NOMO-1 treated with DMSO at 0.1 percent for 48 hours (cell line): Measurements from ENCODE around the gene LPP.

Source experiments
- DNase-seq: peaks from one replicate; lab custom pipeline; 2025; ENCODE audit not compliant: unreplicated experiment; lab: John Stamatoyannopoulos, UW

Gene LPP

DNA sequence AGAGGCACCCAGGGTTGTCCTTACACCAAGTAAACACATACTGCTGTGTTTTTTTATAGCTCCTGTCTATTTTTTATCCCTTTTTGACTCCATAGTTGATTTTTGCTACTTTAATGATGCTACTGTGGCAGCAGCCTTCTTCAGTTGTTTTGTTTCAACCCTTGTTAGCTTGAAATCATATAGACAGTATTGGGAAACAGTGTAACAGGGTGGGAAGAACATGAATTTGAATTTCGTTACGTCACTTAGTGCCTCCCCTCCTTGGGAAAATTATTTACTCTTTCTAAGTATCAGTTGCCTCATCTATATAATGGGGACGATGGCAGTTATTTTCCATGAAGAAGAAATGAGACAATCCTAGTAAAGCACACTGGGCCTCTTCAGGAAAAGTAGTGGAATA, 608.0 kb downstream of the LPP start:
- DNase-seq = no peak

DNA sequence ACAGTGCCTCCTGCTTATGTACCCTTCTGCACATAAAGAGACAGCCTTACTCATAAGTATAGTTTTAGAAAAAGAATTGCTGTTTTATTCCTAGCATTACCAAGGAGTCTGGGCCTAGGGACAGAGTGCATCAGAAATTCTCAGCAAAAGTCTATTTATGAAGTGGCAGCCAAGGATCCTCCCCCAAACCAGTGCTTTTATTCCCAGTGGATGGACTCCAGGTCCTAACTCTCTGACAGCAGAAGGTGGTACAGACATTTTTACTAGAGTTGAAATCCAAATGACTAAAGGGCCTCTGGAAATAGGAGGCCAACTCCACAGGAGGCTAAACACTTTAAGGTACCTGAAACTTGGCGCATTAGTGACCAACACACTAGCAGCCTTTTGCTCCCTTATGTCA, 610.7 kb downstream of the LPP start:
- DNase-seq = no peak

DNA sequence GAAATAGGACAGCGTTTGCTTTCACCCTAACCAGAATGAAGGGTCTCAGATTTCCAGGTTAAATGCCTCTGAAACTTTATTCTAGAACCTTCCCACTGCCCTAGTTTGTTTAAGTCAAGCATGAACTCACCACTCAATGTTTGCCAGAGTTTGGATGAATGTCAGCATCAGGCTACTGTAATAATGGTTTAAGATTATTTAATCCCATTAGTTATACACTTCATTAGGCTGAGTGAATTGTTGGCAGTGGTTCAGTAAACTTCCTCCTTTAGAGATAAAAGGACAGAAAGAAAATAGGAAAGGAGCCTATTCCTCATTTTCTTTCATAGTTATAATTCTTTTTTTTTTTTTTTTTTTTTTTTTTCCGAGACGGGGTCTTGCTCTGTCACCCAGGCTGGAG, 615.9 kb downstream of the LPP start:
- no peak for DNase-seq

DNA sequence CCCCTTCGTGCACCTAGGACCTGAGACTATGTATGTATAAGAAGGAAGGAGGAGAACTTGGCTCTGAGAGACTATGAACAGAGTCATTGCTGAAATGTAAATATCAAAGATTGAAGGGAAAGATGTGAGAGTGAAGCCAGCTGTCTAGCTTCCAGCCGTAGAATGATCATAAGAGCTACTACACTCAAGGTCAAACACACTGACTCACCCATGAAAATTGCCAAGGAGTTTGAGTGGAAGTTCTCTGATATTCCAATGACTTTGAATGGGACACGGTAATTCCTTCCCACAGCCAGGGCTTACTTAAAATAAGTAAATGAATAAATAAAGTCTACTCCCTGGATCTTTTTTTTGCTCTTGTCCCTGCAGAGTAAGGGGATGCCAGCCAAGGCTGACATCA, 618.9 kb downstream of the LPP start:
- no peak for DNase-seq

DNA sequence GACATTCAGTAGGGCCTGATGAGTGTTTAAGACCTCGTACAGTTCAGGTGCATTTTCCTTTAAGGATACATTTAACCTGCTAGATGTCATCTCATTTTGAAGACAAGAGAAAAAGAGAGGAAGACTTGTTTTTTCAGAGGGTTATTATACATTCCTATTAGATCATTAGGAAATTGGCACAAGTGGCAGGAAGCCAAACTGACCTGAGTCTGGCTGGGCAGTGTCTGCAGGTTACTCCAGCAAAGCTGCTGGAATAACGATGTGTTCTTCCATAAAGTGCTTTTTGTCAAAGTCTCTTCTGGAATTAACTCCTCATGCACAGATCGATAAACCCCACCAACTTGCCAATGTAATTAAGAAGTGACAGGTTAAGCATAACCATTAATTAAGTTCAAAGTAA, 621.5 kb downstream of the LPP start:
- no peak for DNase-seq

DNA sequence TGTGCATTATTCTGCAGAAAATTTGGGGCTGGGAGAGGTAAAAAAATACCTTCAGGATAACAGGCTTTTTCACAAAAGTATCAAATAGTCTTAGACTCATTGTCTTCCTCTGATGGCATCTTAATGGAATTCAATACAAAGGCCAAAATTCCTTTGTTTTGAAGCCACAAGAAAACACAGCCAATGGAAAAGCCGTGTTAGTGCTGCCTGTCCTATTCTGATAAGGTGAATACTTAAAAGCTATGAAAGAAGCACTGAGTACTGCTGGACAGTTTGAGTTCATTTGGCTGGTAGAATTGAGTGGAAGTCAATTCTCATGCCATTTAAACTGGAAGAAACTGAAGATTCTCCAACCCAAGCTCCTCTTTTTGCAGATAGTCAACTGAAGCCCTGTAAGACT, 622.5 kb downstream of the LPP start:
- DNase-seq = no peak

DNA sequence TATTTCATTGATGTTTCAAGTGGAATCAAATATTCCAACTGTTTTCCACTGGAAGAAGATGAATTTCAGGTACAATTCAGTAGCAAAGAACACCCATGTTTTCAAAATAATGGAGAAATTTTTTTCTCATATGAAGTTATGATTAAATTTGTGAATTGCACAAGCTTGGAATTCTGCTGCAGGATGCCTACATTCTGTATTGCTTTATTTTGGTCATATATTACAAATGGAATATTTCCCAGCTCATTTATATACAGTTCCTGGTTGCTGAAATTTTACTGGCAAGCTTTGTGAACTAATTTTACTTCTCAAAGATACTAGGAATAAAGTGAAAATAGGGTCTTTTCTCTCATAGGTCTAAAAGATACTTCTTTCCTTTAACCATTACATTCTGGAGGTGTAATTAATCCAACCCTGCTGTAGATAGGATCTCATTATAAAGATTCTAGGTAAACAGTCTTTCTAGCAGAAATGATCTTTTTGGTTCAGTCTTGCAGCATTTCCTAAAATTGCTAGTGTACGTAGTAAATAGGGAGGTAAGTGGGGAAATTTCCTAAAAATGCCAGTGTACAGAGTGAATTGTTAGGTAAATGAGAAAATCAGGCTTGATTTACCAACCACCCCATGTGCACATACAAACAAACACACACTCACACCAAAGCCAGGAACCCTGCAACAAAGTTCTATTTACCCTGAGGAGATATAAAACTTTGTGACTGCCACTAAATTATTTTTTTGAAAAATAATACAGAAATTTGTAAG, 624.3 kb downstream of the LPP start:
- no peak for DNase-seq

DNA sequence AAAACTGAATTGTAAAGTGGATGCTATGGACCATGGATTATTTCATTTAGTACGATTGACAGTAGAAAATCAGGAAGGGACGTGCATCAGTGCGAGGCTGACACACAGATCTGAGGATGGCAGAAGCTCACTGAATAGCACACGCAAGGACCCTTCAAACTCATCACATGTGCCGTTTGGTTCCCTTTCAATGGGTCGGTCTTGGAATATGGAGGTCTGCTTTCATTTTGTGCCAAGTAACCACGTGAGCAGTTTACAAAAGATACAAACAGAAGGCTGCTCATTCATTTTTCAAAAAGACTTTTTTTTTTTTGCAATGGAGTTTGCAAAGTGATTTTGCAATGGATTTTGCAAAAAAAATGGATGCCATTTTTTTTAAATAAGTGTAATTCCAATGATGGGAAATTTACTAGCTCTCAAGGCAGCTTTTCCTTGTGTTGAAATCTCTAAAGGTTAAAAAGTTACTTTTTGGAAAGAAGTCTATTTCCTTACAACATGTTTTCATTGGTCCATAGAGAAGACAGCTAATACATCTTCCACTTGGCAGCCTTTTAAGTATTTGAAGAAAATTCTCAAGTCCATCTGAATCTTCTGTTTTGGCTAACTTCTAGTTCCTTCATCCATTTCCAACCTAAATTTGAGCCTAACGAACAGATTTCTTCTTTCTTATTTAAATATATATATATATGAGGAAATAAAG, 625.5 kb downstream of the LPP start:
- DNase-seq = no peak

DNA sequence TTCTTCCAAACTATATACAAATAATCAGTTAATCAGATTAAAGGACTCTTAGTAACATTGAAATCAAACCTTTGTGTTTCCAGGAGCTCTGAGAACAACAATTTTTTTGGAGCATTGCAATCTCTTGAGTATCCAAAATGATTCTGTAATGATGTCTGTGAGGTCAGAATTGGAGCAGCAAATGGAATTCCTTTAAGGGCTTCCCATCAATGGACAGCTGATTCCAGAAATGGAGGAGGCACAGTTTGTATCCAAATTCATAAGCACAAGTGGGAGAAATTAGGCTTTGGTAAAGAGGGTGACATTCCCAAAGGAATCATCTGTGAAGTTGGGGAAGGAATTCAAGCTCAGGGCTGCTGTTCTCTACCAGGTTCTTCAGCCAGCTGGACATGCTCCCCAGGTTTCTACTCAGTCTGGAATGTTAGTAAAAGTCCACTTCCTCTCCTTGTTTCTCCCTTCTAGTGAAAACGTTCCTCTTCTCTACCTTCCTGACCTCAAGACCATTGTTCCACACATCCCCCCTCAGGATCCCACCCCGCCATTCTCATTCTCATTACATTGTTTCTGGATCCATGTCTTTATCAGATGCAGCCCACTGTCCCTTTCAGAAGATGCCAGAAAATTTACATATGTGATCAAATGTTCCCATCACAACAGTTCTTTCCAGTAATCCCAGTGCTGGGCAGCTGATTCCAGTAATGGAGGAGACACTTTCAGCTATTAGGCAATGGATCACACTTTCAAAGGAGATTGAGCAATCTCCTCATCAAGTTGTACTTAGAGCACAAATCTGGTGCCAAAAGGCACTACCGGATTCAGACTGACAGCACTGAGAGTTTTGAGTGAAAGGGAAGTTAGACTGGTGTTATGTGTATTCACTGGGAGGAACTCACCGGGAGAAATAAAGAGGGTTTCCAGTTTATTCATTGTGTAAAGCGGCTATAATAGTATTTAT, 626.5 kb downstream of the LPP start:
- peak; percentile 95 for DNase-seq

DNA sequence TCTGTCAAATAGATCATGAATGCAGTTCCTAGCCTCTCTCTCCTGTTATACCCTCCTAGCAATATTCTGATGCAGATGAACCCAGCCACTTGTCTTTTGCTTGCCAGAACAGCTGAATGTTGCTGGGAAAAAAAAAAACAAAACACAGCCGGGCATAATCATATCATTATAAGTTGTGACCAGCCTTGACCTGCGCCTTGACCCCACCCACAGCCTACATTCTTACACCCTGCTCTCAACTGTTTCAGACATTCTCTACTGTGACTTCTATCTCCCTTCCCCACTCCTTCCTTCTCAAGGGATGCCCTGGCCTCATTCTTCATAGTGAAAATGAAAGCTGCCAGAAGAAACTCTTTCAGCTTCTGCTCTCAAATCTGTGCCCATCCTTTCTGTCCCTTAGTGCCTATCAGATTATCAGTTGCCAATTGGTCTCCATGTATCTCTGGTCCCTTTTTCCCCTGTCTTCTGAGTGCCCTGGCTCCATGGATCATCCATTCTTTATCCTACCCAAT, 628.7 kb downstream of the LPP start:
- no peak for DNase-seq

DNA sequence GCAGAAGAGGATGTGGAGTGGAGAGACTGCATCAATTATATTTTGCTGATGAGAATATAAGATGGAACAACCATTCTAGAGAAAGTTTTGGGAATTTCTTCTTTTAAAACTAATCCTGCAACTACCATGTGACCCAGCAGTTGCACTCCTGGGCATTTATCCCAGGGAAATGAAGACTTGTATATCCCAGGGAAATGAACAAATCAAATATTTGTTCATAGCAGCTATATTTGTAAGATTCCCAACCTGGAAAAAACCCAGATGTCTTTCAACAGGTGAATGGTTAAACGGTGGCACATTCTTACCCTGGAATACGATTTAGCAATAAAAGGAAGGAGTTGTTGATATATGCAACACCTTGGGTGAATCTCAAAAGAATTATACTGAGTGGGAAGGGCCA, 632.5 kb downstream of the LPP start:
- DNase-seq = no peak

DNA sequence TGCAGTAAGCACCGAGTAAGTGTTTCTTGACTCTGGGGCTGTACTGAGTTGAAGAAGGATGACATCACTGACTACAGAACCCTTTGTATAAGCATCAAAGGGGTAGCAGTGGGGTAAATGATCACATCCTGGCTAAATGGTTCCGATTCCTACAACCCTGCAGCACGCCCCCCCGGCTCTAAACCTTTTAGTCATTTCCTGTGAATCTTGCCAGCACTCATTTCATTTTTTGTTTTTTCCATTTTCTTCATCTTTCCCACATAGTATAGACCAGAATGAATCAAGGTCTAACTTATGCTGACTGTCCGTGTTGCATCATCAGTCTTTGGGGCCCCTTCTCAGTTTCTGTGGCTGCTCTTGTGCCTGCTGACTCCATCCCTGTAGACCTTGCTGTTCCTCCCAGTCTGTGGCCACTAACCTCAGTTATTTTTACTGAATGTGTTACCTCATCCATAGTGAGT, 634.7 kb downstream of the LPP start:
- peak; percentile 97 for DNase-seq

DNA sequence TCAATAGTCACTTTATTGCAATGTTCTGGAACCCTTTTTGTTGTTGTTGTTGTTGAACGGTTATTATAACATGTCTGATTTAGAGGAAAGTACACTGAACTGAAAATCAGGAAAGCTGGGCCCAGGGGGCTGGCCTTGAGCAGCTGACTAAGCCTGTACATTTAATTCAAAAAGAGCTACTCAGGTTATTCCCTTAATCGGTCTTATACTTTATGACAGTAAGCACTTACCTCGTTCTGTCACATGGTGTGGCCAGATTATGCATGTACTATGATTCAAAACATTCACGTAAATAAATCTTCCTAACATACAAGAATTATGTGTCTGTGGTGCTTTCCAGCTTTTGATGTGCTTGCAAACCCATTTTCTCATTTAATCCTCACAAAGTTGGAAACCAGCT, 635.3 kb downstream of the LPP start:
- no peak for DNase-seq

DNA sequence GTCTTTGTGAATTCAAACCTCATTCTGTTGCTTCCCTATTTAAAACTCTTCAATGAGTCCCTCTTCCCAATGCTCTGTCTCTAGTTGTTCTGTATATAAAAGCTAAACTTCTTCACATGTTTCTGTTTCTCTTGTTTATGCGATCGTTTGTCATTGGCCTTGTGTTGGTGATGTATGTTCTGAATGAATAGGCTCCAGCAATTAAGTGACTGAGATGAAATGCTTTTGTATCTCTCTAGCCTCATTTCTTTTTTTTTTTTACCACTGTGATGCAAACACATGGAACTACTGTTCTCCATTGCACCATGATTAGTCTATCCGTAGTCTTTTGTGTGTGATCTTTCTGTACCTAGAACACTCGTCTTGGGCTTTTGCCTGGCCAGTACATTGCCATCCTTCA, 637.4 kb downstream of the LPP start:
- DNase-seq = no peak

DNA sequence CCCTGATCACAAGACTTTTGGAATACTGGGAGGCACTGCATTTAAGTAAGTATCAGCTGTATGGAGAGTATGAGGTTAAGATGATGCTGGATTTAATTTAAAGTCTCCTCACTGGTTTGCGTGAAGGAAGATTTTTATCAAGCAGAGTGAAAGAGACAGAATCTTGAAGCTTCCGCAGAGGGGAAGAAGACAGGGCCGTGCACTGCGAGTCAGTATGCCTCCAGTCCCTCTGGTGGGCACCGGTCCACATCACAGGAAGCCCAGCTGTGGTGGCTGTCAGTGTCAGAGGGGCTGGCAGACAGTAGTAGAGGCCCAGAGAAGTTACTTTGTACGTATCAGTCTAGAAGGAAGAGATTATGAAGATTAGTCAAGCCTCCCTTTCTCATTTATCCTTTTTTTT, 638.8 kb downstream of the LPP start:
- DNase-seq = no peak

DNA sequence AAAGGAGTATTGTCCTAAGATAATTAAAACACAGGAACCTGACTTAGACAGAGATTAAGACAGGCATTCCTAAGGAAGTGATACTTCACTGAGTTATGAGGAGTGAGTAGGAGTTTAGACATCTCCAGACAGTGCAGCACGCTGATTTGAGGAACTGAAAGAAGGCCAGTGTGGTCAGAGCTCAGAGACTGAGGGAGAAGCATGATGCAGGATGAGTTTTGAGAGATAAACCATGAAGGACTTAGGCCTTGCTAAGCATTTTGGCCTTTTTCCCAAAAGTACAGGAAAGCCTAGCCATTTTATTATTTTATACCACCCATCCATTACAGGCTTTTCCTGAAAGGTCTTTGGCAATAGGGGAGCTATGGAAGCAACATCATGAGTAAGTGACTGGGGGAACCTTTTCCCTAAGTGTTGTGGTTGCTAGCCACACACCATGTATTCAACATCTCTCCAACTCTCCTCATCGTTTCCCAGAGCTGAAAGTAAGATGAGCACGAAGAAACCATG, 642.2 kb downstream of the LPP start:
- DNase-seq = peak; percentile 99

DNA sequence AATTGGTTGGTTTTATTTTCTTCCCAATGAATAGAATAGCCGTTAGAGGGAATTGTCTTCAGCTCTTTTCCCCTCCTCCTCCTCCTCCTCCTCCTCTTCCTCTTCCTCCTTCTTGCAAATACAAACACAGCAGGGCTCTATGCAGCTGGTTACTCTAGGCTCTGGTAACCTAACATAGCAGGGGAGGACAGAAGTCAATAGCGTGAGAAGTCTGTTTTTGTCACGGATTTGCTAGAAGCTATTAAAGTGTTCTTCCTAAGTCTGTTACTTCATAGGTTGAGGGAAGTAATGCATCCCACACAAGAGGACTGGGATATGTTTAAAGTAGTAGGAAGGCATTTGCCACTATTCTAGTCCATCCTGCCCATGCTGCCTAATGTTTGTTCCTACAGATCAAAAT, 643.1 kb downstream of the LPP start:
- no peak for DNase-seq

DNA sequence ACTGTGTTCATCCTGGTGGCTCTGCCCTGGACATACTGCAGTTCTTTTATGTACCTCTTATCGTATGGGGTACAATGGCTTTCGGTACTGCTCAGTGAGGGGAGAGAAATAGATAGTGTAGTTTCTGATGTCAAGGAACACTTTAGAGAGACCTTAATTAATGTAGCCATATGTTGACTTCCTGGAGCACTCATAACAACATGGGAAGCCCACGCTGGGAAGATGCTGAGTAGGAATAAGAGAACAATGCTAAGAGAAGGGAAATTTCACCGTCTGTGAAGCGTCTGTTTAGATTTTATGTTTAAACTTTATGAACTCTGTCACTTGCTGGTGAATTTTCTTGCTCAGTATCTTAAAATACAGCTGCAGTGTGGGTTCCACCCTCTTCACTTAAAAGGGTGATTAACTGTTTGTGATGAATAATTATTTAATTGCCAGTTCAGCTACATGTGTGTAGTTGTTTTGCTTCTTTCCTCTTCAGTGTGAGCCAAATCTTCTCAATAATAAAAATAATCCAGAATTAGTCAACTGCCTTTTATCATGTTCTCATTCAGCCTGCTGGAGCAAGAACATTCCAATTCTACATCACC, 644.7 kb downstream of the LPP start:
- DNase-seq = no peak

DNA sequence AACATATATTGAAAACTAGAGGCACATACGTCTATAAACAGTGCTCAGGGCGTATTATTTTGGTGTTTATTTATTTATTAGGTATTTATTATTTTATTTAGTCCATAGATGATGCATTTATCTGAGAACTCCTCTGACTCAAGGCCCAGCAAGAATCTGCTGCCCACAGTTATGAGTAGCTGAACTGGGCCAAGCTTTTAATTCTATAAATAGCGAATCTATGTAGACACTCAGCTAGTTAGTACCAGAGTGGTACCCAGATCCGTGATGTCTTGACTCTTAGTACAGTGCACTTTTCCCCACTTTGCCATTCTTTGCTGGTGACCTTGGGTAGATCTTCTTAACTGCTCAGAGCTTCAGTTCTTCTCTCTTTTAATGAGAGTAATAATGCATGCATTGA, 647.4 kb downstream of the LPP start:
- no peak for DNase-seq

DNA sequence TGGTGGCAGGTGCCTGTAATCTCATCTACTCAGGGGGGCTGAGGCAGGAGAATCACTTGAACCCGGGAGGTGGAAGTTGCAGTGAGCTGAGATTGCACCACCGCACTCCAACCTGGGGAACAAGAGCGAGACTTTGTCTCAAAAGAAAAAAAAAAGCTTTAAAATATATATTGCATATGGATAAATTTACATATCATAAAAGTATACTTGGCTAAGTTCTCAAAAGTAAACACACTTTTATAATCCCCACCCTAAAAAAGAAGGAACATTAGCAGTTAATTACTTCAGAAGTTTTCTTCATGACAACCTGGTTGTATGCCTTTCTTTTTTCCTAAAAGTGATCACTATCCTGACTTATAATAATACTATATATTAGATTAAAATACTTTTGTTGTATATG, 648.7 kb downstream of the LPP start:
- DNase-seq = no peak

DNA sequence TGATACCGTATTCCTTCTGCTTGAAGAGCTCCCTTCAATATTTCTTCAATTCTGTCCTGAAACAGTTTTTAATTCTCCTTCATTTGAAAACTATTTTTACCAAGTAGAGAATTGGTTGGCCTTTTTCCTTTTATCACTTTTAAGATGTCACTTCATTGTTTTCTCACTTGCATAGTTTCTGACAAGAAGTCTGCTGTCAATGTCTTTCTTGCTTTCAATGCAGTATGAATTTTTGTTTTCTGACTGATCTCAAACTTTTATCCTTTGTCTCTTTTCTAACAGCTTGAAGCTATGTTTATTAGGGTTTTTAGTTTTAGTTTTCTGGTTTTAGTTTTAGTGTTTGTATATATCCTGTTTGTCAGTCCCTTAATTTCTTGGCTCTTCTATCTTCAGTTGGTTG, 653.0 kb downstream of the LPP start:
- peak; percentile 52 for DNase-seq
